RWPE2 (cell line): ENCODE data around the gene ANKRD35.

ENCODE experiments used
- ATAC-seq: fragments of 200-7000 bp; cut with Tn5 transposase; 3 replicates; pipeline ENCODE4 v1.9.1; 2021; ENCODE audit warnings: low read depth
- DNase-seq: peaks from one replicate; pipeline ENCODE4 v3.0.0-alpha.2; 2020; ENCODE audit warnings: low spot score
- H3K27ac ChIP-seq: fragments of 450-650 bp; 2 replicates; pipeline ENCODE4 v1.5.1; 2017; ENCODE audit warnings: mild to moderate bottlenecking; ENCODE audit not compliant: poor library complexity, severe bottlenecking
- H3K27me3 ChIP-seq: fragments of 250-450 bp; sonication (Bioruptor Pico); 2 replicates; pipeline ENCODE4 v1.5.1; 2021; ENCODE audit warnings: mild to moderate bottlenecking, moderate library complexity; ENCODE audit not compliant: insufficient read depth, poor library complexity, severe bottlenecking
- H3K36me3 ChIP-seq: fragments of 250-450 bp; sonication (Bioruptor Pico); 2 replicates; pipeline ENCODE4 v1.5.1; 2020; ENCODE audit warnings: low read depth, mild to moderate bottlenecking, moderate library complexity
- H3K4me1 ChIP-seq: fragments of 250-450 bp; sonication (Bioruptor Pico); 2 replicates; pipeline ENCODE4 v1.5.1; 2021; ENCODE audit warnings: mild to moderate bottlenecking, moderate library complexity; ENCODE audit not compliant: insufficient read depth, poor library complexity, severe bottlenecking
- H3K4me3 ChIP-seq: fragments of 250-450 bp; sonication (Bioruptor Pico); 2 replicates; pipeline ENCODE4 v1.5.1; 2021; ENCODE audit warnings: mild to moderate bottlenecking, moderate library complexity; ENCODE audit not compliant: severe bottlenecking
- H3K9me3 ChIP-seq: fragments of 250-450 bp; sonication (Bioruptor Pico); 2 replicates; pipeline ENCODE4 v1.5.1; 2021; ENCODE audit warnings: mild to moderate bottlenecking, moderate library complexity; ENCODE audit not compliant: severe bottlenecking
- CTCF ChIP-seq: fragments of 450-650 bp; IDR thresholded peaks from one replicate; pipeline ENCODE4 v1.5.1; 2017; ENCODE audit warnings: mild to moderate bottlenecking, moderate library complexity; ENCODE audit not compliant: poor library complexity, severe bottlenecking

ANKRD35 gene

GRCh38 chr1:145917595-145917994 is 31.9 kb upstream of the ANKRD35 start:
- DNase-seq: no peak
- Histone ChIP-seq H3K4me3 (peak overlapping the region; percentile 68), H3K36me3 (peaks cover 36% of the 10 kb centered on the region), H3K27ac (peak overlapping the region; percentile 63), H3K27me3 (no peaks in the 10 kb centered on the region), H3K9me3 (no peaks in the 10 kb centered on the region), H3K4me1 (no peaks in the 10 kb centered on the region)
- no peak for ATAC-seq
- no peak for TF ChIP-seq CTCF

- no peak for DNase-seq
- no peaks in the 10 kb centered on the region for H3K9me3 ChIP-seq
- no peaks in the 10 kb centered on the region for H3K4me1 ChIP-seq
- ATAC-seq: no peak
- H3K36me3 ChIP-seq: peaks cover 37% of the 10 kb centered on the region
- H3K4me3 ChIP-seq: no peak overlapping the region
- H3K27me3 ChIP-seq: no peaks in the 10 kb centered on the region
- TF ChIP-seq CTCF: no peak
- H3K27ac ChIP-seq: peak overlapping the region; percentile 63
Measured at GRCh38 chr1:145916745-145917144, 31.1 kb upstream of the ANKRD35 start.

- Histone ChIP-seq H3K27ac (no peak overlapping the region), H3K27me3 (no peaks in the 10 kb centered on the region), H3K4me3 (no peak overlapping the region), H3K9me3 (no peaks in the 10 kb centered on the region), H3K36me3 (peaks cover 49% of the 10 kb centered on the region), H3K4me1 (peaks cover 13% of the 10 kb centered on the region)
- ATAC-seq: no peak
- DNase-seq: no peak
- no peak for TF ChIP-seq CTCF
Measured at GRCh38 chr1:145912128-145912641, 26.5 kb upstream of the ANKRD35 start.

GRCh38 chr1:145908653-145909052 is 23.0 kb upstream of the ANKRD35 start:
- no peak for ATAC-seq
- DNase-seq: no peak
- no peaks in the 10 kb centered on the region for H3K27me3 ChIP-seq
- peak overlapping the region; percentile 34 for H3K27ac ChIP-seq
- TF ChIP-seq CTCF: no peak
- H3K4me1 ChIP-seq: peaks cover 13% of the 10 kb centered on the region
- no peaks in the 10 kb centered on the region for H3K9me3 ChIP-seq
- H3K36me3 ChIP-seq: peaks cover 24% of the 10 kb centered on the region
- no peak overlapping the region for H3K4me3 ChIP-seq

- ATAC-seq: no peak
Measured at GRCh38 chr1:145906954-145907753, 21.5 kb upstream of the ANKRD35 start.

More at GRCh38 chr1:145906954-145907753, 21.5 kb upstream of the ANKRD35 start:
- Histone ChIP-seq H3K36me3 (peaks cover 15% of the 10 kb centered on the region), H3K27me3 (no peaks in the 10 kb centered on the region), H3K4me3 (no peak overlapping the region), H3K4me1 (peaks cover 13% of the 10 kb centered on the region), H3K9me3 (no peaks in the 10 kb centered on the region), H3K27ac (peak overlapping the region; percentile 12)
- no peak for DNase-seq
- no peak for TF ChIP-seq CTCF
